HCT116 (cell line): ENCODE measurements around the gene PDHX. TPM values are rescaled to one million over a fixed set of nuclear protein-coding genes. Genes with fewer than 3 reads are reported as not detected.

ENCODE experiments used
- ATAC-seq: fragments of 200-7000 bp; cut with Tn5 transposase; 2 replicates; pipeline ENCODE4 v1.9.1; 2020; ENCODE audit warnings: mild to moderate bottlenecking, moderate library complexity
- BruUV-seq: library from RNA; stranded (reverse); fragments of 400-500 nt; replicated peaks from 2 replicates; lab custom pipeline; 2021; lab: Mats Ljungman, UMichigan
- CTCF ChIA-PET: fragments of 300-600 bp; sonication (Branson Sonifier 250); formaldehyde crosslinking; loops from one replicate; lab custom pipeline; 2021; ENCODE audit warnings: antibody characterized with exemption; lab: Charles Lee
- POLR2A ChIA-PET: fragments of 300-600, 350-600 bp; sonication (Branson Sonifier 250); formaldehyde crosslinking; loops from one replicate; lab custom pipeline; 2021; ENCODE audit warnings: antibody characterized with exemption; lab: Charles Lee
- RAD21 ChIA-PET, 2 experiments: fragments of 300-600 bp; sonication (Branson Sonifier 250); formaldehyde crosslinking; loops; one replicate each; lab custom pipeline; 2023; ENCODE audit warnings: low total read pairs in 2 of 2; ENCODE audit not compliant: uncharacterized antibody in 2 of 2, unreplicated experiment in 2 of 2, low non-redundant PET in 1 of 2; lab: Charles Lee
- DNase-seq: peaks from one replicate; pipeline ENCODE4 v3.0.0-alpha.2; 2010; ENCODE audit warnings: low read depth, low spot score
- H2AFZ ChIP-seq: fragments of 200-600 bp; shearing (Covaris generic), sonication (generic); 2 replicates; pipeline ENCODE4 v1.6.1; 2017; ENCODE audit warnings: low read depth, mixed run types, mixed read lengths, antibody characterized with exemption, low read length; ENCODE audit not compliant: poor library complexity, severe bottlenecking
- H3K27ac ChIP-seq: 2 replicates; pipeline ENCODE4 v1.5.1; 2012; ENCODE audit warnings: low read depth, low read length
- H3K27me3 ChIP-seq: fragments of 200-600 bp; sonication (generic); 2 replicates; pipeline ENCODE4 v1.6.1; 2016; ENCODE audit warnings: mixed run types, low read length, mixed read lengths; ENCODE audit not compliant: insufficient read depth
- H3K36me3 ChIP-seq, 2 experiments: fragments of 200-500 bp in 1 of 2; fragments of 200-600 bp in 1 of 2; sonication (Bioruptor generic) in 1 of 2; sonication (generic) in 1 of 2; 2 replicates each; pipeline versions ENCODE4 v1.5.1 to v1.6.1; 2014 to 2016; ENCODE audit warnings: low read length in 2 of 2, inconsistent platforms in 1 of 2, mixed read lengths in 1 of 2, mixed run types in 1 of 2; ENCODE audit not compliant: insufficient read depth in 2 of 2, control insufficient read depth in 1 of 2
- H3K4me1 ChIP-seq, 2 experiments: fragments of 200-600 bp in 1 of 2; sonication (generic) in 1 of 2; 2 replicates each; pipeline versions ENCODE4 v1.5.1 to v1.6.1; 2012 to 2017; ENCODE audit warnings: low read length in 2 of 2, inconsistent platforms in 1 of 2, mild to moderate bottlenecking in 1 of 2, mixed read lengths in 1 of 2, mixed run types in 1 of 2, moderate library complexity in 1 of 2; ENCODE audit not compliant: insufficient read depth in 2 of 2, control insufficient read depth in 1 of 2
- H3K4me2 ChIP-seq: fragments of 200-600 bp; sonication (generic); 2 replicates; pipeline ENCODE4 v1.6.1; 2017; ENCODE audit warnings: mixed run types, low read length, mixed read lengths
- H3K4me3 ChIP-seq, 2 experiments: fragments of 200-600 bp in 1 of 2; sonication (generic) in 1 of 2; replicated peaks in 1 of 2; 2 replicates each; pipeline ENCODE4 v1.5.1; 2011 to 2016; ENCODE audit warnings: low read length in 2 of 2, control low read depth in 1 of 2, low read depth in 1 of 2, mild to moderate bottlenecking in 1 of 2, mixed read lengths in 1 of 2, mixed run types in 1 of 2
- H3K79me2 ChIP-seq: fragments of 200-600 bp; sonication (generic); 2 replicates; pipeline ENCODE4 v1.6.1; 2017; ENCODE audit warnings: mild to moderate bottlenecking, mixed run types, low read length, moderate library complexity, mixed read lengths; ENCODE audit not compliant: insufficient read depth
- H3K9ac ChIP-seq: fragments of 200-600 bp; sonication (generic); 2 replicates; pipeline ENCODE4 v1.6.1; 2016; ENCODE audit warnings: low read length, mixed read lengths
- H3K9me2 ChIP-seq: fragments of 200-600 bp; sonication (generic), shearing (Covaris generic); 2 replicates; pipeline ENCODE4 v1.6.1; 2017; ENCODE audit warnings: mixed run types, mild to moderate bottlenecking, moderate library complexity; ENCODE audit not compliant: insufficient read depth
- H3K9me3 ChIP-seq, 2 experiments: fragments of 200-500 bp in 1 of 2; fragments of 200-600 bp in 1 of 2; sonication (Bioruptor generic) in 1 of 2; sonication (generic) in 1 of 2; 2 replicates each; pipeline ENCODE4 v1.6.1; 2014 to 2017; ENCODE audit warnings: low read length in 2 of 2, mixed read lengths in 2 of 2, inconsistent platforms in 1 of 2, low read depth in 1 of 2, mild to moderate bottlenecking in 1 of 2, mixed run types in 1 of 2, moderate library complexity in 1 of 2; ENCODE audit not compliant: control insufficient read depth in 1 of 2, insufficient read depth in 1 of 2
- H4K20me1 ChIP-seq: fragments of 200-600 bp; sonication (generic), shearing (Covaris generic); 2 replicates; pipeline ENCODE4 v1.6.1; 2017; ENCODE audit warnings: mixed run types, mild to moderate bottlenecking, moderate library complexity; ENCODE audit not compliant: insufficient read depth
- ATF3 ChIP-seq: IDR thresholded peaks from 2 replicates; pipeline ENCODE4 v1.6.1; 2012
- EGR1 ChIP-seq: IDR thresholded peaks from 2 replicates; pipeline ENCODE4 v1.6.1; 2012; ENCODE audit warnings: low read depth
- EZH2phosphoT487 ChIP-seq: fragments of 200-600 bp; IDR thresholded peaks from 2 replicates; pipeline ENCODE4 v1.6.1; 2018; ENCODE audit warnings: antibody characterized with exemption, borderline replicate concordance
- JUND ChIP-seq: IDR thresholded peaks from 2 replicates; pipeline ENCODE4 v1.6.1; 2012
- SIN3A ChIP-seq: IDR thresholded peaks from 2 replicates; pipeline ENCODE4 v1.6.1; 2012; ENCODE audit warnings: low read depth
- SRF ChIP-seq: IDR thresholded peaks from 2 replicates; pipeline ENCODE4 v1.6.1; 2012; ENCODE audit warnings: low read depth
- TCF7L2 ChIP-seq: IDR thresholded peaks from 2 replicates; pipeline ENCODE4 v1.7.0; 2011; ENCODE audit warnings: borderline replicate concordance, inconsistent platforms; ENCODE audit not compliant: insufficient read depth, insufficient read length; ENCODE audit errors: extremely low read depth
- ZFX ChIP-seq: fragments of 450-650 bp; IDR thresholded peaks from 2 replicates; pipeline ENCODE4 v1.6.1; 2017
- intact Hi-C: fragments of 100-400 bp; cut with micrococcal nuclease; formaldehyde crosslinking; loops from 2 replicates; pipeline ENCODE4 v1.10.0; 2022
- total RNA-seq: library from RNA; stranded (reverse); gene quantifications from one replicate; pipeline ENCODE4 v1.2.1, GENCODE V29; 2021; ENCODE audit not compliant: unreplicated experiment
- TF ChIP-seq, protein P1 (sequence below): IDR thresholded peaks from 2 replicates; pipeline ENCODE4 v1.6.1; 2012; ENCODE audit warnings: low read depth

The PDHX gene
- total RNA-seq, 1 experiment from 2014 or later: 36.6 TPM

DNA sequence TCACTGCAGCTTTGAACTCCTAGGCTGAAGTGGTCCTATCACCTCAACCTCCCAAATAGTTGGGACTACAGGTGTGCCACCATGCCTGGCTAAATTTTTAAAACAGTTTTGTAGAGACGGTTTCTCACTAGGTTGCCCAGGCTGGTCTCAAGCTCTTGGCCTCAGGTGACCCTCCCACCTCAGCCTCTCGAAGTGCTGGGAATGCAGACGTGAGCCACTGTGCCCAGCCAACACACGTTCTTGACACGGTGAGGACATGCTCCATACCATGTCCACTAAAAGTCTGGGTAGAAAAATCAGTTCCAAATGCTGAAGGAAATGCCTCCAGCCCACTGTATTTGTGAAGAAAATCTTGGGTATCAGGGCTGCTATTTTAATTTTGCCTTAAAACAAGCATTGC lies 46.9 kb downstream of the PDHX start:
- Histone ChIP-seq H4K20me1 (no peaks in the 10 kb centered on the region), H3K4me1 (no peaks in the 10 kb centered on the region), H2AFZ (no peak overlapping the region), H3K4me3 (no peak overlapping the region), H3K27ac (no peak overlapping the region), H3K36me3 (no peaks in the 10 kb centered on the region), H3K79me2 (no peaks in the 10 kb centered on the region), H3K27me3 (no peaks in the 10 kb centered on the region), H3K9me3 (no peaks in the 10 kb centered on the region), H3K4me2 (no peak overlapping the region), H3K9me2 (no peaks in the 10 kb centered on the region), H3K9ac (no peak overlapping the region)
- ChIA-PET CTCF (no interaction called here), POLR2A (no interaction called here), RAD21 (no interaction called here)
- DNase-seq: no peak
- intact Hi-C loops: no loop called here
- no peak for ATAC-seq
- no peak for TF ChIP-seq SIN3A
- no peak for TF ChIP-seq JUND
- TF ChIP-seq SRF: no peak
- TF ChIP-seq ATF3: no peak
- TF ChIP-seq, protein P1, sequence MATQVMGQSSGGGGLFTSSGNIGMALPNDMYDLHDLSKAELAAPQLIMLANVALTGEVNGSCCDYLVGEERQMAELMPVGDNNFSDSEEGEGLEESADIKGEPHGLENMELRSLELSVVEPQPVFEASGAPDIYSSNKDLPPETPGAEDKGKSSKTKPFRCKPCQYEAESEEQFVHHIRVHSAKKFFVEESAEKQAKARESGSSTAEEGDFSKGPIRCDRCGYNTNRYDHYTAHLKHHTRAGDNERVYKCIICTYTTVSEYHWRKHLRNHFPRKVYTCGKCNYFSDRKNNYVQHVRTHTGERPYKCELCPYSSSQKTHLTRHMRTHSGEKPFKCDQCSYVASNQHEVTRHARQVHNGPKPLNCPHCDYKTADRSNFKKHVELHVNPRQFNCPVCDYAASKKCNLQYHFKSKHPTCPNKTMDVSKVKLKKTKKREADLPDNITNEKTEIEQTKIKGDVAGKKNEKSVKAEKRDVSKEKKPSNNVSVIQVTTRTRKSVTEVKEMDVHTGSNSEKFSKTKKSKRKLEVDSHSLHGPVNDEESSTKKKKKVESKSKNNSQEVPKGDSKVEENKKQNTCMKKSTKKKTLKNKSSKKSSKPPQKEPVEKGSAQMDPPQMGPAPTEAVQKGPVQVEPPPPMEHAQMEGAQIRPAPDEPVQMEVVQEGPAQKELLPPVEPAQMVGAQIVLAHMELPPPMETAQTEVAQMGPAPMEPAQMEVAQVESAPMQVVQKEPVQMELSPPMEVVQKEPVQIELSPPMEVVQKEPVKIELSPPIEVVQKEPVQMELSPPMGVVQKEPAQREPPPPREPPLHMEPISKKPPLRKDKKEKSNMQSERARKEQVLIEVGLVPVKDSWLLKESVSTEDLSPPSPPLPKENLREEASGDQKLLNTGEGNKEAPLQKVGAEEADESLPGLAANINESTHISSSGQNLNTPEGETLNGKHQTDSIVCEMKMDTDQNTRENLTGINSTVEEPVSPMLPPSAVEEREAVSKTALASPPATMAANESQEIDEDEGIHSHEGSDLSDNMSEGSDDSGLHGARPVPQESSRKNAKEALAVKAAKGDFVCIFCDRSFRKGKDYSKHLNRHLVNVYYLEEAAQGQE: no peak
- no TSS peak for BruUV-seq

GRCh38 chr11:34964610-34965331 lies 48.4 kb downstream of the PDHX start:
- H3K4me3 ChIP-seq: no peak overlapping the region
- H3K27ac ChIP-seq: no peak overlapping the region
- no peaks in the 10 kb centered on the region for H3K27me3 ChIP-seq
- TF ChIP-seq ATF3 (no peak), TCF7L2 (no peak), EZH2phosphoT487 (no peak), SIN3A (no peak), EGR1 (no peak), ZFX (no peak)
- TF ChIP-seq, protein P1: no peak
- no peaks in the 10 kb centered on the region for H3K36me3 ChIP-seq
- no peak overlapping the region for H3K4me2 ChIP-seq
- no peak for DNase-seq
- ATAC-seq: no peak
- intact Hi-C loops: no loop called here
- H3K79me2 ChIP-seq: no peaks in the 10 kb centered on the region
- ChIA-PET RAD21 (no interaction called here), POLR2A (no interaction called here), CTCF (no interaction called here)
- no peaks in the 10 kb centered on the region for H3K9me2 ChIP-seq
- H3K4me1 ChIP-seq: no peaks in the 10 kb centered on the region
- no peak overlapping the region for H2AFZ ChIP-seq
- H4K20me1 ChIP-seq: no peaks in the 10 kb centered on the region
- no peaks in the 10 kb centered on the region for H3K9me3 ChIP-seq
- no TSS peak for BruUV-seq
- no peak overlapping the region for H3K9ac ChIP-seq
